ENCODE data around the gene BTC. TPM values are rescaled to one million over a fixed set of nuclear protein-coding genes. Genes with fewer than 3 reads are reported as not detected.

The BTC gene
- polyA plus RNA-seq, 1 experiment, result not detected

DNA sequence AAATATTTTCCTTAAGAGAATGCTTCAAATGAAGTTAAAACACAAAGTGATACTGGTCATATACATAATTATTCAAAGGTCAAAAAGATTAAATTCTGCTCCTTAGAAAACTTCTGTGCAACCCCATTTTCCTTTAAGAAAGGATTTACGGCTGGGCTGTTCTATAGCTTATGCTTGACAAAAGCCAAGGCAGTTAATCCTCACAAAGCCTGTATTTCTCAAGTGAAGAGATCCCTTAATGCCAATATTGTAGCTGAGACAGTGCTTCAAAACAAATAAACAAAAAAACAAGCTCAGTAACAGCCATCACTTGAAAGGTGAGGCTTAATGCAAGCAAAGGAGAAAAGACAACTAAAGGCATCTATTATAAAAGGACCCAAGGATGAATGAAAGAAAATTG, 42.5 kb downstream of the BTC start:
- CTCF ChIA-PET, result interaction anchor here (0.9 kb wide), 1 partner anchor 375 kb away, joined by 4 read pairs; no protein-coding TSS in a partner anchor
- DNase-seq (ENCODE audit: low read depth, low spot score), result no peak
- no peaks in the 10 kb centered on the region for H3K9me3 ChIP-seq (ENCODE audit: control insufficient read depth, insufficient read depth, low read length)
- POLR2A ChIA-PET, result no interaction called here
- no peak overlapping the region for H3K4me3 ChIP-seq (ENCODE audit: low read depth, low read length)
- no peak overlapping the region for H3K27ac ChIP-seq (ENCODE audit: low read depth, low read length)
- peaks cover 4% of the 10 kb centered on the region for H3K27me3 ChIP-seq (ENCODE audit: control insufficient read depth, insufficient read depth, low read length)
- TF ChIP-seq, protein P1, sequence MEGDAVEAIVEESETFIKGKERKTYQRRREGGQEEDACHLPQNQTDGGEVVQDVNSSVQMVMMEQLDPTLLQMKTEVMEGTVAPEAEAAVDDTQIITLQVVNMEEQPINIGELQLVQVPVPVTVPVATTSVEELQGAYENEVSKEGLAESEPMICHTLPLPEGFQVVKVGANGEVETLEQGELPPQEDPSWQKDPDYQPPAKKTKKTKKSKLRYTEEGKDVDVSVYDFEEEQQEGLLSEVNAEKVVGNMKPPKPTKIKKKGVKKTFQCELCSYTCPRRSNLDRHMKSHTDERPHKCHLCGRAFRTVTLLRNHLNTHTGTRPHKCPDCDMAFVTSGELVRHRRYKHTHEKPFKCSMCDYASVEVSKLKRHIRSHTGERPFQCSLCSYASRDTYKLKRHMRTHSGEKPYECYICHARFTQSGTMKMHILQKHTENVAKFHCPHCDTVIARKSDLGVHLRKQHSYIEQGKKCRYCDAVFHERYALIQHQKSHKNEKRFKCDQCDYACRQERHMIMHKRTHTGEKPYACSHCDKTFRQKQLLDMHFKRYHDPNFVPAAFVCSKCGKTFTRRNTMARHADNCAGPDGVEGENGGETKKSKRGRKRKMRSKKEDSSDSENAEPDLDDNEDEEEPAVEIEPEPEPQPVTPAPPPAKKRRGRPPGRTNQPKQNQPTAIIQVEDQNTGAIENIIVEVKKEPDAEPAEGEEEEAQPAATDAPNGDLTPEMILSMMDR (IDR thresholded peaks at IDR 0.05; ENCODE audit: low read depth, low read length), result no peak

DNA sequence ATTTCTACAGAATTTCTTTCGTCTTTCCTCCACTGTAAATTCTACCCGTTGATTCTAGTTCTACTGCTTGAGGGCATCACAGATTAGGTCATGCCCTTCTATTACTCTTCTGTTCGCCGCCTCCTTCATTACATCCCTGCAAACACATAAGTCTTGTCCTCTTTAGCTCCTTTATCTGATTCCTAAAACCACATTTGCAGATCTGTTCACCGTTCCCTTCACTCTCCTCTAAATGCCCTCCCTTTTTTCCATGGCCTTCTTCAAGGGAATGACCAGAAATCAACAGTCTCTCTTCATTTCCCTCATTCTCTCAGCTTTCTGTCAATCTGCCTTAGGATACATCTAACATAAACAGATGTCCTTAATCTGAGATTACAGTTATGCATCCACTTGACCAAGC, 43.1 kb downstream of the BTC start:
- no peaks in the 10 kb centered on the region for H3K9me3 ChIP-seq (ENCODE audit: control insufficient read depth, insufficient read depth, low read length)
- no peak overlapping the region for H3K4me3 ChIP-seq (ENCODE audit: low read depth, low read length)
- H3K27ac ChIP-seq (ENCODE audit: low read depth, low read length), result no peak overlapping the region
- ChIA-PET POLR2A (no interaction called here), CTCF (no interaction called here)
- peaks cover 4% of the 10 kb centered on the region for H3K27me3 ChIP-seq (ENCODE audit: control insufficient read depth, insufficient read depth, low read length)
- TF ChIP-seq, protein P1 (IDR thresholded peaks at IDR 0.05; ENCODE audit: low read depth, low read length), result no peak
- no peak for DNase-seq (ENCODE audit: low read depth, low spot score)

DNA sequence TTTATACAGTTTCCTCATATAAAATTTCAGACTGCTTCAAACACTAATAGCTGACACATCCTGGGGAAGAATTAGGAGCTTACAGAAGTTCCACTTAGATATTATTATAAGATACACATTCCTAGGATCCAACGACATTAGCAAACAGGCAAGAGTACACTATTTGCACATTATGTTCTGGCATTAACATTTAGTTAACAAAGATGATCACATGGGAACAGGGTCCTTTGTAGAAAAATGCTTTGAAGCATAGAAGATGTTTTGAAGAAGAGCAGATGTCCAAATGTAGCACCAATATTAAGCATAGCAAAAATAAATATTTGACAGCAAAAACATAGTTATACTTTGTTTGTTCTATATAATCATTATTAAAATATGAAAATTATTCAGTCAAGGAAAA, 52.1 kb downstream of the BTC start:
- no peak overlapping the region for H3K4me3 ChIP-seq (ENCODE audit: low read depth, low read length)
- no peak overlapping the region for H3K27ac ChIP-seq (ENCODE audit: low read depth, low read length)
- TF ChIP-seq, protein P1 (IDR thresholded peaks at IDR 0.05; ENCODE audit: low read depth, low read length), result no peak
- ChIA-PET POLR2A (no interaction called here), CTCF (no interaction called here)
- no peaks in the 10 kb centered on the region for H3K27me3 ChIP-seq (ENCODE audit: control insufficient read depth, insufficient read depth, low read length)
- no peaks in the 10 kb centered on the region for H3K9me3 ChIP-seq (ENCODE audit: control insufficient read depth, insufficient read depth, low read length)
- DNase-seq (ENCODE audit: low read depth, low spot score), result no peak

DNA sequence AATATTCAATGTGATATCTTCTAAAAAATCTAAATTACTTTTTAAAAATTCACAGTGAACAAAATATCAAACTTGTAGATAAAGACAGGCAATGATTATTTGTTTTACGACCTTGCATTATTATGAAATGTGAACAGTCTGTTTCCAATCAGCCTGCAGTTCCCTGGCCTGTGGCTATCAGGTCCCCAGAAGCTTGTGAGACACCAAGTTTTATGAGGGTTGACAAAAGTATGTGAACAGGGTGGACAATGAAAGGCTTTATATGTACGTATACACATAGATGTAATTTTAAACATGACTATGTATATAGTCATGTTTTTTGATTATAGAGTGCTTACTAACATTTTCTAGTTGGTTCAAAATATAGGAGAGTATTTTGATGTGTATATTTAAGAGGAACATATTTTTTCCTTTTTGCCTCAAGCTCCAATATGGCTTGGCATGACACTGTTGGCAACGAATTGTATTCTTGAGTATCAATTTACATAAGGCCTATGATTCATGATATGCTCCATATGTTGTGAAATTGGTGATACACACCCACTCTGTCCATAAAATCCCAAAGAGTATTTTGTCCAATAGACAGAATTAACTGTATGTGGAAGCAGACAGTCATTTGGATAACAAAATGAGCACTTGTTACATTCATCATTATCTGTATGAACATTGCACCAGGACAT, 55.7 kb downstream of the BTC start:
- ChIA-PET CTCF (no interaction called here), POLR2A (no interaction called here)
- Histone ChIP-seq H3K27ac (ENCODE audit: low read depth, low read length) (no peak overlapping the region), H3K9me3 (ENCODE audit: control insufficient read depth, insufficient read depth, low read length) (no peaks in the 10 kb centered on the region), H3K4me3 (ENCODE audit: low read depth, low read length) (no peak overlapping the region), H3K27me3 (ENCODE audit: control insufficient read depth, insufficient read depth, low read length) (no peaks in the 10 kb centered on the region)
- no peak for DNase-seq (ENCODE audit: low read depth, low spot score)
- TF ChIP-seq, protein P1 (IDR thresholded peaks at IDR 0.05; ENCODE audit: low read depth, low read length), result no peak

DNA sequence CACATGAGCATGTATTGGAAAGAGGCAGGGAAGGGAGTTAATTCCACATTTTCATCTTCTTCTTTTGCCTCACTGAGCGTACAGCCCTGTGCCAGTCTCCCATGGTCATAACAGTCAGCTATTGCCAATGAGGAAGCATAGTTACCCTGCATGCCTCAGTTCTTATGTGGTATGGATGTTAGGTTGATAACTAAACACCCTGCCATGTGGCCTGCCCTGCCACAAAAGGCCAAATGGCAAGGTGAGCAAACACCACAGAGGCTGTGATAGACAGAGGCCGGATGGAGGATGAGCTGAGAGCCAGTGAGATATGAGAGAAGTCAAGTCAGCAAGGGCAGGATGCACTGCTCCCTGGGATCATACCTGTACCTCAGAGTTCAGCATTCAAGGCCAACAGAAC, 59.3 kb downstream of the BTC start:
- ChIA-PET POLR2A (no interaction called here), CTCF (no interaction called here)
- TF ChIP-seq, protein P1 (IDR thresholded peaks at IDR 0.05; ENCODE audit: low read depth, low read length), result no peak
- Histone ChIP-seq H3K27me3 (ENCODE audit: control insufficient read depth, insufficient read depth, low read length) (no peaks in the 10 kb centered on the region), H3K9me3 (ENCODE audit: control insufficient read depth, insufficient read depth, low read length) (no peaks in the 10 kb centered on the region), H3K27ac (ENCODE audit: low read depth, low read length) (no peak overlapping the region), H3K4me3 (ENCODE audit: low read depth, low read length) (no peak overlapping the region)
- no peak for DNase-seq (ENCODE audit: low read depth, low spot score)

Measured in AG04450 (cell line).